Right ventricle myocardium inferior (tissue), 1 donor: ENCODE data around the gene CFTR. TPM values are rescaled to one million over a fixed set of nuclear protein-coding genes. Genes with fewer than 3 reads are reported as not detected.
A peak's percentile ranks its signal among the peaks of the same experiment; 100 is the strongest.

ENCODE experiments used
- ATAC-seq: fragments of 200-7000 bp; cut with Tn5 transposase; one replicate; pipeline ENCODE4 v1.9.1; 2020; ENCODE audit warnings: mild to moderate bottlenecking, moderate library complexity
- DNase-seq: peaks from one replicate; pipeline ENCODE4 v3.0.0; 2021; ENCODE audit errors: missing footprints
- intact Hi-C: fragments of 100-400 bp; cut with DNase I; formaldehyde crosslinking; loops from one replicate; pipeline ENCODE4 v1.11.0; 2022
- total RNA-seq: library from RNA; stranded (reverse); fragmentation: NEBNext Ultra II Directional; extraction: Animal tissue kit (Norgen Biotek cat#: 25700); gene quantifications from one replicate; pipeline ENCODE4 v1.2.1, GENCODE V29; 2021
- donor health status: DM: no; HTN: yes; CAD: no; lungs with severe emphysema.

Gene CFTR
- total RNA-seq, 1 donor from 2014 or later = 0.87 TPM

- DNase-seq (no peak), ATAC-seq (no peak)
- intact Hi-C loops = no loop called here
Observed at GRCh38 chr7:117565226-117565625, 85.4 kb downstream of the CFTR start.

- intact Hi-C loops = no loop called here
- no peak for DNase-seq
- ATAC-seq = no peak
Observed at GRCh38 chr7:117567781-117568180, 88.0 kb downstream of the CFTR start.

- no peak for ATAC-seq
- DNase-seq = no peak
- intact Hi-C loops = no loop called here
Observed at GRCh38 chr7:117572856-117573620, 93.2 kb downstream of the CFTR start.

- DNase-seq (no peak), ATAC-seq (no peak)
- intact Hi-C loops = no loop called here
Observed at GRCh38 chr7:117581424-117581823, 101.6 kb downstream of the CFTR start.

GRCh38 chr7:117582219-117582704 lies 102.4 kb downstream of the CFTR start:
- ATAC-seq (peak; percentile 100), DNase-seq (peak; percentile 91)
- intact Hi-C loops = no loop called here

DNA sequence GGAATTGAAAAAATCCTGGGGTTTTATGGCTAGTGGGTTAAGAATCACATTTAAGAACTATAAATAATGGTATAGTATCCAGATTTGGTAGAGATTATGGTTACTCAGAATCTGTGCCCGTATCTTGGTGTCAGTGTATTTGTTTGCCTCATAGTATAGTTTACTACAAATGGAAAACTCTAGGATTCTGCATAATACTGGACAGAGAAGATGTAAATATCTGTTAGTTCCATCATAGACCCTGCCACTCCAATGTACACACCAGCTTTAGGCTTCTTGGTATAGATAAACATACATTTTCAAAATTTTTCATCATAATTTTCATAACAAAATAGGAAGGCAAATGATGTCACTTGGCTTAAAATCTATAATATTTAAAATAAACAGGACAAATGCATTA lies 108.1 kb downstream of the CFTR start:
- ATAC-seq (no peak), DNase-seq (no peak)
- intact Hi-C loops = no loop called here

DNA sequence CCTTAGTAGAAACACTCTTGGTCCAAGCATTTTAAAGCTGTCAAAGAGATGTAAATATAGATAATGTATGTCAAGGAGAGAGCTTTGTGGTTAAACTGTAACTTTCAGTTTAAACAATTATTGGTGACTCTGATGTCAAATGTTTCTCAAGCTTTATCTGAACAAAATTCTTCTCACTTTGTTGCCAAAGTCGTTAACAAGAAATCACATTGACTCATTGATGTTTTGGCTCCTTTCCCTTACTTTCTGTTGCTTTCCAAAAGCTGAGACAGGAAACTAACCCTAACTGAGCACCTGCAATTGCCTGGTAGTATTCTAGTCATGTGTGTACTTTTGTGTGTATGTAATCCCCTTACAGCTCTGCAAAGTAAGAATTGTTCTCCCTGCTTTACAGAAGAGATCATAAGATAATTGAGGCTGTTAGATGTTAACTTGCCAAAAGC lies 108.5 kb downstream of the CFTR start:
- intact Hi-C loops = no loop called here
- DNase-seq (no peak), ATAC-seq (no peak)

DNA sequence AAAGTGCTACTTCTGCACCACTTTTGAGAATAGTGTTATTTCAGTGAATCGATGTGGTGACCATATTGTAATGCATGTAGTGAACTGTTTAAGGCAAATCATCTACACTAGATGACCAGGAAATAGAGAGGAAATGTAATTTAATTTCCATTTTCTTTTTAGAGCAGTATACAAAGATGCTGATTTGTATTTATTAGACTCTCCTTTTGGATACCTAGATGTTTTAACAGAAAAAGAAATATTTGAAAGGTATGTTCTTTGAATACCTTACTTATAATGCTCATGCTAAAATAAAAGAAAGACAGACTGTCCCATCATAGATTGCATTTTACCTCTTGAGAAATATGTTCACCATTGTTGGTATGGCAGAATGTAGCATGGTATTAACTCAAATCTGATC lies 110.4 kb downstream of the CFTR start:
- intact Hi-C loops = no loop called here
- no peak for ATAC-seq
- DNase-seq = no peak

DNA sequence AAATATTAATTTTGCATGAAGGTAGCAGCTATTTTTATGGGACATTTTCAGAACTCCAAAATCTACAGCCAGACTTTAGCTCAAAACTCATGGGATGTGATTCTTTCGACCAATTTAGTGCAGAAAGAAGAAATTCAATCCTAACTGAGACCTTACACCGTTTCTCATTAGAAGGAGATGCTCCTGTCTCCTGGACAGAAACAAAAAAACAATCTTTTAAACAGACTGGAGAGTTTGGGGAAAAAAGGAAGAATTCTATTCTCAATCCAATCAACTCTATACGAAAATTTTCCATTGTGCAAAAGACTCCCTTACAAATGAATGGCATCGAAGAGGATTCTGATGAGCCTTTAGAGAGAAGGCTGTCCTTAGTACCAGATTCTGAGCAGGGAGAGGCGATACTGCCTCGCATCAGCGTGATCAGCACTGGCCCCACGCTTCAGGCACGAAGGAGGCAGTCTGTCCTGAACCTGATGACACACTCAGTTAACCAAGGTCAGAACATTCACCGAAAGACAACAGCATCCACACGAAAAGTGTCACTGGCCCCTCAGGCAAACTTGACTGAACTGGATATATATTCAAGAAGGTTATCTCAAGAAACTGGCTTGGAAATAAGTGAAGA lies 112.3 kb downstream of the CFTR start:
- intact Hi-C loops = no loop called here
- ATAC-seq (no peak), DNase-seq (no peak)

- DNase-seq = no peak
- intact Hi-C loops = no loop called here
- ATAC-seq = no peak
Observed at GRCh38 chr7:117596134-117596533, 116.3 kb downstream of the CFTR start.

- intact Hi-C loops = no loop called here
- DNase-seq = no peak
- no peak for ATAC-seq
Observed at GRCh38 chr7:117597755-117598154, 117.9 kb downstream of the CFTR start.

DNA sequence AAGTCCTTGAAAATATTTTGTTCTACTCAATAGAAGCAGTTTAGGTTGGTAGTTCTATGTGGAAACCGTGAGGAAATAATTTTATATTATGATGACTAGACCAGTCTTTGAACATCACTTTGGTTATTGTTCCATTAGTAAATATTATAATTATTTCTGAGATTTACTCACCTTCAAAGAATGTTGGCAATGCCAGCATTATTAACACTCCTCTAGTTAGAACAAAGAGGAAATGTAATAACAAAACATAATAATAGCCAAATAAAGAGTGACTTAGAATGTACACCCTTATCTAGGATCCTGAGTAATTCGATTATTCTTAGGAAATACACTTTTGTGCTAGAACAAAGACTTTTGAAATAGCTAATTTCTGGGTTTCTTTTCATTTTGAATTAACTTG lies 121.1 kb downstream of the CFTR start:
- no peak for ATAC-seq
- no peak for DNase-seq
- intact Hi-C loops = no loop called here

GRCh38 chr7:117603627-117604026 lies 123.8 kb downstream of the CFTR start:
- intact Hi-C loops = no loop called here
- ATAC-seq = no peak
- no peak for DNase-seq

- intact Hi-C loops = no loop called here
- no peak for ATAC-seq
Observed at GRCh38 chr7:117605712-117606111, 125.9 kb downstream of the CFTR start.

DNA sequence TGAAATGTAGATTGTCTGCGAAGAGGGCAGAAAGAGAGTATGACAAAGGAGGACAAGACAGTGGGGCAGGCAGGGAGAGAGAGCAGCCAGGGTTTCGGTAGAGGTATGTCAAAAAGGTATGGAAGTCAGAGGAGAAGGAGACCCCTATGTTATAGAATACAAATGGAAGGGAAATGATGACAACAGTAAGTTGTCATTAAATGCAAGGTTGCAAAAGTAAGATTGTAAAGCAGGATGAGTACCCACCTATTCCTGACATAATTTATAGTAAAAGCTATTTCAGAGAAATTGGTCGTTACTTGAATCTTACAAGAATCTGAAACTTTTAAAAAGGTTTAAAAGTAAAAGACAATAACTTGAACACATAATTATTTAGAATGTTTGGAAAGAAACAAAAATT lies 126.3 kb downstream of the CFTR start:
- DNase-seq (no peak), ATAC-seq (no peak)
- intact Hi-C loops = no loop called here

More at GRCh38 chr7:117605712-117606111, 125.9 kb downstream of the CFTR start:
- no peak for DNase-seq

GRCh38 chr7:117610396-117610795 lies 130.6 kb downstream of the CFTR start:
- DNase-seq (no peak), ATAC-seq (no peak)
- intact Hi-C loops = no loop called here

DNA sequence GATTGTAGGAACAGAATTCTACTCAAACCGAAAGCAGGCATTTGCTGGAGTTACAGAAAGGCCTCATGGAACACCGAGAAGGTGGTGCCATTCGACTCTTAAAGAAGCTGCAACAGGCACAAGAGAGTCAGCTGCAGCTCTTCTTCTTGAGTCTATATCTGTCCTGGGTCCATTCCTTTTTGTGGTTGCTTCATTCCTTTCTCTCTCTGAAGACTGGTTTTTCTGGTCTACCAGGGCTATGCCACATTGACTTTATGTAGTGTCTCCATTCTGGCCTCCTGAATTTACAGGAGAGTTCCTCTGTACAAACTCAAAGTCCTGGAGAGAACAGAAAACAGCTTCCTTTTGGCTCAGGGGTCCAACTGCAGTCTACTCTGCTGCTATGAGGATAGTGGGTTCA lies 132.8 kb downstream of the CFTR start:
- ATAC-seq = no peak
- intact Hi-C loops = no loop called here

DNA sequence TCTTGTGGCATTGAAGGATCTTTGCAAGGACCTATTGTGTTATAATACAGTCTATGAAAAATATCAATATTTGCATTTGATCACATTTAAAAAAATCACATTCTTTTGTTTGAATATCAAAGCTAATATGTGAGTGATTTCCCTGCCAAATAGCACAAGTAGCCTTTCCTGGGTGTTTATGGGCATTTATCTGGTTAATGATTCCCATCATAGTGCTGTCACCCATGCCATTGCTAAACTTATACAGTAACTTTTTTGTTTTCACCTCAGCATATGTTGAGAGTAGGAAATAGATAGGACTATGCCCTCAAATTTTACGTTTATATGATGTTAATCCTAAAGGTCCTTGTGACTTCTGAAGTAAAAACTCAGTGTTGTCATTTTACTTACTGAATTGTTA lies 136.9 kb downstream of the CFTR start:
- intact Hi-C loops = no loop called here
- DNase-seq (no peak), ATAC-seq (no peak)

More for the DNA sequence above, 132.8 kb downstream of the CFTR start:
- no peak for DNase-seq

DNA sequence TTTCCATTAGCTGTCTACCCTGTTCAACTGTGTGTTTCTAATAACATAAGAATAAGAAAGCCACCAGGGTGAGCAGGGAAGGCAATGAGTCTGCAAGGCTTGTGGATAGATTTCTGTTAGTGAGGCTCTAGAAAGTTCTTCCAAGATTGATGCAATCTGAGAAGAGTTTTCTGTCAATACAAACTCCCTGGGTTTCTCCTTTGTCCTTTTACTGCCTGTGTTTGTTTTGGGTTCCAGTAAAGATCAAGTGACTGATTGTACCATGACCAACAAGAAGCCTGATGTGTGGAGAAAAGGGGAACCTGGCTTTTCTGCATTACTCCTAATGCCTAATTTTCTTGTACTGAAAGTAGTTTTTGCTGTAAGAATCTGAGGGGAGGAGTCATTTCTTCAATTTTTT lies 139.9 kb downstream of the CFTR start:
- ATAC-seq = no peak
- intact Hi-C loops = no loop called here

DNA sequence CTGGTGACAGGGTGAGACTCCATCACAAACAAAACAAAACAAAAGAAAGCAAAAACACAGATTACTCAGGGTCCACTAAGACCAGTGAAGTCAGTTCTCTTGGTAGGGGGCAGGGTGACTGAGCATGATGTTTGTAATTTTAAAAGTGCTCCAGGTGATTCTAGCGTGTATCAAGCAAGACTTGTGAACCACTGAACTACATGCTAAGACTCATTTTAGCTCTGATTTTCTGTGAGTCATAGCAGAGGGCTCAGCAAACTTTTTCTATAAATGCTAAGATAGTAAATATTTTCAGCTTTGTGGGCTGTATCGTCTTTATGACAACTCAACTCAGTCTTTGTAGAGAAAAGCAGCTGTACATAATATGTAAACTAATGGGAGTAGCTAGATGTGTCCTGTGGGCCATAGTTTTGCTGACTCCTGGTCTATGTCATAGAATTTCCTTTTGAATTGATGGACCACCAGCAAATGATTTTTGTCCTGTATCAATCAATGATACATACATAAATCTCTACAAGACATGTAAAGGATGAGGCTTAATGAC lies 141.3 kb downstream of the CFTR start:
- intact Hi-C loops = no loop called here
- ATAC-seq (no peak), DNase-seq (no peak)

More for the DNA sequence above, 139.9 kb downstream of the CFTR start:
- no peak for DNase-seq
